C1 segment of cervical spinal cord (tissue), 14 donors: ENCODE measurements around the gene NDUFS5.
"Not testable (repeated sequence)": the region's sequence is repeated elsewhere in the genome, so short reads cannot be mapped to it uniquely, and the experiment has no call there.

ENCODE experiments used
- DNase-seq, 14 donors: peaks; one replicate each; lab custom pipeline; 2025; lab: John Stamatoyannopoulos, UW

The NDUFS5 gene

GRCh38 chr1:39014956-39015355, 11.2 kb upstream of the NDUFS5 start:
- not testable (repeated sequence) for DNase-seq

DNA sequence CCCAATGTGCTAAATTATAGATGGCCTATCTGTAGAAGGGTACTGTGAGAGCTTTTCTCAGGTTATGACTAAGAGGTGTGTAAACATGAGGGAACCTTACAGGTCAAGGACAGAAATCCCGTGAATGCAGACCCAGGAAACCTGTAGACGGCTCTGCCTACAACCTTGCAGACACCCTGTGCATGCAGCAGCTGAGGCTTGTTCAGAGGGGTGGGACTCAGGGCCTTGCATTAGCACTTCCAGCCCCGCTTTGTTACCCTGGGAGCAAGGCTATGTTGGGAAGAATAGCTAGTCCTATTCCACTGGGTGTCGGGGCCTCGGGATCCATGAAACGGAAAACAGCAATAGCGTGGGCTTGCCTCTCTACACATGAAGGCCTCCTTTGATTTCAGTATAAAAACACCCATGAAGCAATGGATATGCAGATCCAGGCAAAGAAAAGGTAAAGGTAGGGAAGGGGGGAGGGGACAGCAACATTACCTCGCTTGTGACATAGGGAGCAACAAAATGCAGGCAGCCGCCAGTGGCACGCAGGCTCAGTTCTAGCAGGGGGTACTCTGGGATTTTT, 9.5 kb upstream of the NDUFS5 start:
- DNase-seq, result no peak

- DNase-seq, result no peak
These were observed 8.9 kb upstream of the NDUFS5 start for GRCh38 chr1:39017266-39017665.

DNA sequence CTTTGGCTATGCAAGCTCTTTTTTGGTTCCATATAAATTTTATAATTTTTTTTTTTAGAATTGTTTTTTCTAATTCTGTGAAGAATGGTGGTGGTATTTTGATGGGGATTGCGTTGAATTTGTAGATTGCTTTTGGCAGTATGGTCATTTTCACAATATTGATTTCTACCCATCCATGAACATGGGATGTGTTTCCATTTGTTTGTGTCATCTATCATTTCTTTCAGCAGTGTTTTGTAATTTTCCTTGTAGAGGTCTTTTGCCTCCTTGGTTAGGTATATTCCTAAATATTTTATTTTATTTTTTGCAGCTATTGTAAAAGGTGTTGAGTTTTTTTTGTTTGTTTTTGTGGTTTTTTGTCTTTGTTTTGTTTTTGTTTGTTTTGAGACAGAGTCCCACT, 5.7 kb upstream of the NDUFS5 start:
- DNase-seq, result not testable (repeated sequence)

- no peak for DNase-seq
These were observed 4.7 kb upstream of the NDUFS5 start for GRCh38 chr1:39021426-39021825.

GRCh38 chr1:39023140-39023539, 3.0 kb upstream of the NDUFS5 start:
- DNase-seq, result no peak

DNA sequence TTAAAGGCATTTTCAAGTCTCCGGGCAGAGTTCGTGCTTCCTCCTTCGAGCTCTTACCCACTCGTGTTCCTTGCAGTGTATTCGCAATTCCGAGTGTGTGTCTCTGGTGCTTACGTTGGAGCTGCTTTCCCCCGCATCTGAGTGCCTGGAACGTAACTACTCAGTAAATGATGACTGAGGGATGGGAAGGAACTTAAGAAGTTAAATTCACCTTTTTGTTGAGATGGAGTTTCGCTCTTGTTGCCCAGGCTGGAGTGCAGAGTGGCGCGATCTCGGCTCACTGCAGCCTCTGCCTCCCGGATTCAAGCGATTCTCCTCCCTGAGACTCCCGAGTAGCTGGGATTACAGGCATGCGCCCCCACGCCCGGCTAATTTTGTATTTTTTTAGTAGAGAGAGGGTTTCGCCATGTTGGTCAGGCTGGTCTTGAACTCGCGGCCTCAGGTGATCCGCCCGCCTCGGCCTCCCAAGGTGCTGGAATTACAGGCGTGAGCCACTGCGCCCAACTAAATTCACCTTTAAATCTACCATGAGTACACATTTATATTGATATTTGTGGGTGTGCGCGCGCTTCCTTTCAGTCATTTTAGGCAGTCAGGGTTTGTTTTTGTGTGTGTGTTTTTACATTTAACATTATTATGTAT, 837 bp downstream of the NDUFS5 start:
- peak in 1 of 14 donors; percentile 52 for DNase-seq

DNA sequence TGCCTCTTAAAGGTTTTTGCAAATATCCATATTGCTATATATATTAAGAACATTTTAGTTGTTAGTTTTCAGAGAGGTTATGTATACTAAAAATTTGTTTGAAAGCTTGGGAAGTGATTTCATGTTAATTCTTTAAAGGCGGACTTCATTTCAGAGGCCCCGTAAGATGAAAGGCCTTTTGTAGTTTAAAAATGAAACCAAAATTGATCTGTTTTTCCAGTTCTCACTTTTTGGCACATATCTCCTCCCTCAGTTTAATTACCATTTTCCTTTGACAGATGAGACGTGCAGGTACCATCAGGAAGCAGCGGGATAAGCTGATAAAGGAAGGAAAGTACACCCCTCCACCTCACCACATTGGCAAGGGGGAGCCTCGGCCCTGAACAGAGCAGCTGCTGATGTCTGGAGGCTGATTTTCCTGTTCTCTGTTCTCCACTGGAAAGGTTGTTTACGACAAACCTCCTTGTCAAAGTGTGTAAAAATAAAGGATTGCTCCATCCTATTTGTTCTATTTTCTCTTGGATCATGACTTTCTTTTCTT, 8.0 kb downstream of the NDUFS5 start:
- DNase-seq, result no peak

DNA sequence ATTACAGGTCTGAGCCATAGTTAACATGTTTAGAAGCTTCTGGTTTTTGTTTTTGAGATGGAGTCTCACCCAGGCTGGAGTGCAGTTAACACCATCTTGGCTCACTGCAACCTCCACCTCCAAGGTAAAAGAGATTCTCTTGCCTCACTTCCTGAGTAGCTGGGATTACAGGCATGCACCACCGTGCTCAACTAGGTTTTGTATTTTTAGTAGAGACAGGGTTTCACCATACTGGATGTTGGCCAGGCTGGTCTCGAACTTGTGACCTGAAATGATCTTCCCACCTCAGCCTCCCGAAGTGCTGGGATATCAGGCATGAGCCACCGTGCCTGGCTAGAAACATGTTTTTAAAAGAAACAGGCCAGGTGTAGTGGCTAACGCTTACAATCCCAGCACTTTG, 10.5 kb downstream of the NDUFS5 start:
- no peak for DNase-seq

DNA sequence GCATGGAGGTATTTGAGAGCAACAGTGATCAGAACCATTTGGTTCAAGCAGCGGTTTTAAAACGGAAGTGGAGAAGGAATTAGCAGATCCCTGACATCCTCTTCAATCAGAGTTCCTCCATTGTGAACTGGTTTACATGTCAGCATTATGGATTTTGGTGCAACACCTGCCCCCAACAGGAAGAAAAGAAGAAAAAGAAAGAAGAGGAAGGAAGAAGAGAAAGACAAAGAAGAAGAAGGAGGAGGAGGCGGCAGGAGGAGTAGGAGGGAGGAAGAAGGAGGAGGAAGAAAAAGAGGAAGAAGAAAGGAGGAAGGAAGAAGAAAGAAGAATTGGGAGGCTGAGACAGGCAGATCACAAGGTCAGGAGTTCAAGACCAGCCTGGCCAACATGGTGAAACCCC, 17.4 kb downstream of the NDUFS5 start:
- no peak for DNase-seq

GRCh38 chr1:39044762-39045161, 18.6 kb downstream of the NDUFS5 start:
- DNase-seq, result no peak

DNA sequence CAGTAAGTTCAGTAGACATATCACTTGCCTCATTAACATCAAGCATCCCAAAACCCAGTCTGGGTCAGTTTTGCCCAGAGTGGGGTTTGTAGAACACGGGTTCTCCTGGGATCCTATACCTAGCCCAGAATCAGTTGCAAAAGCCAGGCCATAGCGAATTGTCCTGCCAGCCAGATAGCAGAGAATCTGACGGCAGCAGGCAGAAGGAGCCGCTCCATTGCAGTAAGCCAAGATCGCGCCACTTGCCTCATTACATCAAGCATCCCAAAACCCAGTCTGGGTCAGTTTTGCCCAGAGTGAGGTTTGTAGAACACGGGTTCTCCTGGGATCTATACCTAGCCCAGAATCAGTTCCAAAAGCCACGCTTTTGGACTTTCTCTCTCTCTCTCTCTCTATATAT, 19.1 kb downstream of the NDUFS5 start:
- no peak for DNase-seq

DNA sequence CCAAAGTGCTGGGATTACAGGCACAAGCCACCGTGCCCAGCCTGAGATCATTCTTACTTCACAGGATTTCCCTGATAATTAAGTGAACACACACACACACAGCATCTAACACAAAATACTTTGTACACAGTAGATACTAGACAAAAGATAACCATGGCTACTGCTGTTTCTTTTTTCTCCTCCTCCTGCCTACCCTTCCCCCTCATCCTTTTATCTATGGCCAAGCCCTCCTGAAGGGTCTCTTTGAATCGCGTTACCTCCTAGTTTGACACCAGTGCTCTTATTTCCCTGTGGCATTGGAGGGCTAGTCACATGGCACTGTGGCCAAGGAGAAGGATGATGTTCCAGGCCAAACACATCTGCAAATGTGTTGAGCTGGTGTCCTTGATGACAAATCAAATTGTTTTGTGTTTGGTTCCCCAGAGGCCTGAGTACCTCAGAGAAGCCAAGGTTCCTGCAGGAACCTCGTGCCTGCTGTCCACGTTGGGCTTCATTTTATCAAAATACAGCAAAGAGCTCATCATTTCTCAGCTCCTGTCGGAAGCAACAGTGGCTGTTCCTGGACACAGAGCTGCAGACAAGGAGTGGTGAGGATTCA, 20.6 kb downstream of the NDUFS5 start:
- no peak for DNase-seq

GRCh38 chr1:39047374-39048229, 21.5 kb downstream of the NDUFS5 start:
- DNase-seq, result peak in 4 of 14 donors; percentile 3 to 63 (median 7)

GRCh38 chr1:39048745-39049370, 22.7 kb downstream of the NDUFS5 start:
- no peak for DNase-seq

- DNase-seq, result no peak
These were observed 23.9 kb downstream of the NDUFS5 start for GRCh38 chr1:39050001-39050400.

- not testable (repeated sequence) for DNase-seq
These were observed 25.2 kb downstream of the NDUFS5 start for GRCh38 chr1:39051193-39051850.

- no peak for DNase-seq
These were observed 25.8 kb downstream of the NDUFS5 start for GRCh38 chr1:39051956-39052355.

GRCh38 chr1:39055213-39055710, 29.1 kb downstream of the NDUFS5 start:
- not testable (repeated sequence) for DNase-seq

DNA sequence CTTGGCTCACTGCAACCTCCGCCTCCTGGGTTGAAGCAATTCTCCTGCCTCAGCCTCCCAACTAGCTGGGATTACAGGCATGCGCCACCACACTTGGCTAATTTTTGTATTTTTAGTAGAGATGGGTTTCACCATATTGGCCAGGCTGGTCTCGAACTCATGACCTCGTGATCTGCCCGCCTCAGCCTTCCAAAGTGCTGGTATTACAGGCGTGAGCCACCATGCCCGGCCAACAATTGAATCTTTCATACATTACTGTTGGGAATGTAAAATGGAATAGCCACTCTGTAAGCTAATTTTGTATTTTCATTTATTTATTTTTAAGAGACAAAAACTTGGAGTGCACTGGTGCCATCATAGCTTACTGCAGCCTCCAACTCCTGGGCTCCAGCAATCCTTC, 35.4 kb downstream of the NDUFS5 start:
- DNase-seq, result not testable (repeated sequence)

GRCh38 chr1:39061951-39062350, 35.8 kb downstream of the NDUFS5 start:
- no peak for DNase-seq
